Stomach (tissue), 4 donors: Measurements from ENCODE around the gene CLEC11A.

Experiments
- EP300 ChIP-seq: sonication (generic); formaldehyde crosslinking; IDR thresholded peaks from one replicate; pipeline ENCODE4 v1.6.1; 2017; ENCODE audit warnings: antibody characterized with exemption
- POLR2A ChIP-seq, 4 donors: fragments of 450-650 bp; IDR thresholded peaks; one replicate each; pipeline ENCODE4 v1.6.1; 2016; ENCODE audit warnings: antibody characterized with exemption in 4 of 4, control low read depth in 2 of 4, mild to moderate bottlenecking in 1 of 4, moderate library complexity in 1 of 4
- POLR2AphosphoS5 ChIP-seq, 3 donors: sonication (generic); formaldehyde crosslinking; IDR thresholded peaks; one replicate each; pipeline ENCODE4 v1.6.1; 2016; ENCODE audit warnings: antibody characterized with exemption in 3 of 3
- TF ChIP-seq, protein P1 (sequence below), 7 experiments: fragments of 450-650 bp in 4 of 7; fragments of 200-600 bp in 3 of 7; sonication (generic) in 3 of 7; IDR thresholded peaks; one replicate each; pipeline ENCODE4 v1.5.1; 2016 to 2019; ENCODE audit warnings: antibody characterized with exemption in 7 of 7, control low read depth in 2 of 7, mild to moderate bottlenecking in 1 of 7

DNA sequence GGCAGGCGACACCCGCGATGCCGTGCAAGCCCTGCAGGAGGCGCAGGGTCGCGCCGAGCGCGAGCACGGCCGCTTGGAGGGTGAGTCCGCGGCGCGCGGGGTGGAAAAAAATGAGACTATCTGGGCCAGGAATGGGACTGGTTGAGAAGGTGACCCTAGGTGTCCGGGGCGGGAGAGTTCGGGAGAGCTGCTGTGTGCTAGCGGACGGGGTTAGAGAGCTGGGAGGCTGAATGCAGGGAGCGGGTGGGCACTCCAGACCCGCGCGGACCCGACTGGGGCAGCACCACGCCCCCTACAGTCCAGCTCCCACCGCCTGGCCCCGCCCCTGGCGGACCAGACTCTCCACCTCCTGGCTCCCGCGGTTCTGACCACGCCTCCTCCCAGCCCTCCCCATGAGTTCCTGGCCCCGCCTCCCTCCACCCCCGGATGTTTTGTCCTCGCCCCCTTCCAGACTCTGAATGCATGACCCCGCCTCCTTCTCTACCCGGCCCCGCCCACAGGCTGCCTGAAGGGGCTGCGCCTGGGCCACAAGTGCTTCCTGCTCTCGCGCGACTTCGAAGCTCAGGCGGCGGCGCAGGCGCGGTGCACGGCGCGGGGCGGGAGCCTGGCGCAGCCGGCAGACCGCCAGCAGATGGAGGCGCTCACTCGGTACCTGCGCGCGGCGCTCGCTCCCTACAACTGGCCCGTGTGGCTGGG, 1.5 kb downstream of the CLEC11A start:
- TF ChIP-seq, protein P1, sequence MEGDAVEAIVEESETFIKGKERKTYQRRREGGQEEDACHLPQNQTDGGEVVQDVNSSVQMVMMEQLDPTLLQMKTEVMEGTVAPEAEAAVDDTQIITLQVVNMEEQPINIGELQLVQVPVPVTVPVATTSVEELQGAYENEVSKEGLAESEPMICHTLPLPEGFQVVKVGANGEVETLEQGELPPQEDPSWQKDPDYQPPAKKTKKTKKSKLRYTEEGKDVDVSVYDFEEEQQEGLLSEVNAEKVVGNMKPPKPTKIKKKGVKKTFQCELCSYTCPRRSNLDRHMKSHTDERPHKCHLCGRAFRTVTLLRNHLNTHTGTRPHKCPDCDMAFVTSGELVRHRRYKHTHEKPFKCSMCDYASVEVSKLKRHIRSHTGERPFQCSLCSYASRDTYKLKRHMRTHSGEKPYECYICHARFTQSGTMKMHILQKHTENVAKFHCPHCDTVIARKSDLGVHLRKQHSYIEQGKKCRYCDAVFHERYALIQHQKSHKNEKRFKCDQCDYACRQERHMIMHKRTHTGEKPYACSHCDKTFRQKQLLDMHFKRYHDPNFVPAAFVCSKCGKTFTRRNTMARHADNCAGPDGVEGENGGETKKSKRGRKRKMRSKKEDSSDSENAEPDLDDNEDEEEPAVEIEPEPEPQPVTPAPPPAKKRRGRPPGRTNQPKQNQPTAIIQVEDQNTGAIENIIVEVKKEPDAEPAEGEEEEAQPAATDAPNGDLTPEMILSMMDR (IDR thresholded peaks at IDR 0.05): peak in 5 of 7 experiments; percentile 17 to 74 (median 59)
- TF ChIP-seq POLR2A (IDR thresholded peaks at IDR 0.05) (no peak), EP300 (no peak), POLR2AphosphoS5 (IDR thresholded peaks at IDR 0.05) (peak; percentile 37 to 83 (median 68))
